Fibroblast of lung (primary cell): ENCODE results near the gene EED.

Experiments
- CTCF ChIP-seq, 2 donors: IDR thresholded peaks in 1 of 2; conservative IDR thresholded peaks in 1 of 2; 1 replicate in 1 of 2; 2 replicates in 1 of 2; pipeline ENCODE4 v1.5.1; 2011 to 2012; ENCODE audit warnings: low read length in 2 of 2, control low read depth in 1 of 2, inconsistent platforms in 1 of 2, low read depth in 1 of 2, mild to moderate bottlenecking in 1 of 2
- EZH2 ChIP-seq: IDR thresholded peaks from 2 replicates; pipeline ENCODE4 v1.5.1; 2012; ENCODE audit warnings: low read length, control low read depth, mild to moderate bottlenecking; ENCODE audit errors: missing control alignments

- TF ChIP-seq CTCF (conservative IDR thresholded peaks at IDR 0.05 in 1 of 2, IDR thresholded peaks at IDR 0.05 in 1 of 2; ENCODE audit: low read depth in 1 of 2, low read length in 2 of 2) (no peak), EZH2 (no peak)
These were observed 12.9 kb downstream of the EED start for GRCh38 chr11:86257446-86257845.
